ENCODE results near the gene MAT2A. TPM values are rescaled to one million over a fixed set of nuclear protein-coding genes. Genes with fewer than 3 reads are reported as not detected.
A peak's percentile ranks its signal among the peaks of the same experiment; 100 is the strongest.

MAT2A gene
- total RNA-seq, 1 donor = 161 TPM

DNA sequence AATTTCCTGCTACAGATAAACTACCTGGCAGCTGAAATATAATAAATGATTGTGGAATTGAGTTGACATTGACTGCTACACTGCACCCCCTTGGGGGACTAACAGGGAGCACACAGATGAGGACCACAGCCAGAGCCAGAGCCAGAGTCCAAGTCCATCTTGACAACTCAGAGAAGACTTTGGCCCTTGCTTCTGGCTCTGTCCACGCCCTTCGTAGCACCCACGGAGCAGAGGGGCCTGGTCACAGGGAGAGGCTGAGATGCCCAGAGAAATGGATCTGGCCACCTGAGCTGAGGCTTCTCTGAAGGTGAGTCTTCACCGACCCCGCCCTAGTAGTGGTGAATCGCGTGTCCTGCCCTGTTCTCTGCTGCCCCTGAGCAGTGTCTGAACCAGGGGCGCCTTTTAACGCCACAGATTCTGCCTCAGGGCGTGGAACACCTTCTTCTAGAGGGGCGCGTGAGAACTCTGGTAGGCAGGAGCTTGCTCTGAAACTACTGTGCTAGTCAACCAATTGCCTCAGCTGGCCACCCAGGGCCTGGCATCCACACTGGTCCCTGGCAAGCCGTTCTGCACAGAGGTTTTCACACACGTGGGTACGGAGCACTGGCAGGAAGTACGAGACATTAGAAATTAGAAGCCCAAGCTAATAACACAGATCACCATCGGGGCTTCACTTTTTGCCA, 35.7 kb upstream of the MAT2A start:
- DNase-seq (ENCODE audit: low read depth) = no peak
- no peak overlapping the region for H3K4me3 ChIP-seq (ENCODE audit: low read depth, low read length)
- TF ChIP-seq, protein P1, sequence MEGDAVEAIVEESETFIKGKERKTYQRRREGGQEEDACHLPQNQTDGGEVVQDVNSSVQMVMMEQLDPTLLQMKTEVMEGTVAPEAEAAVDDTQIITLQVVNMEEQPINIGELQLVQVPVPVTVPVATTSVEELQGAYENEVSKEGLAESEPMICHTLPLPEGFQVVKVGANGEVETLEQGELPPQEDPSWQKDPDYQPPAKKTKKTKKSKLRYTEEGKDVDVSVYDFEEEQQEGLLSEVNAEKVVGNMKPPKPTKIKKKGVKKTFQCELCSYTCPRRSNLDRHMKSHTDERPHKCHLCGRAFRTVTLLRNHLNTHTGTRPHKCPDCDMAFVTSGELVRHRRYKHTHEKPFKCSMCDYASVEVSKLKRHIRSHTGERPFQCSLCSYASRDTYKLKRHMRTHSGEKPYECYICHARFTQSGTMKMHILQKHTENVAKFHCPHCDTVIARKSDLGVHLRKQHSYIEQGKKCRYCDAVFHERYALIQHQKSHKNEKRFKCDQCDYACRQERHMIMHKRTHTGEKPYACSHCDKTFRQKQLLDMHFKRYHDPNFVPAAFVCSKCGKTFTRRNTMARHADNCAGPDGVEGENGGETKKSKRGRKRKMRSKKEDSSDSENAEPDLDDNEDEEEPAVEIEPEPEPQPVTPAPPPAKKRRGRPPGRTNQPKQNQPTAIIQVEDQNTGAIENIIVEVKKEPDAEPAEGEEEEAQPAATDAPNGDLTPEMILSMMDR (IDR thresholded peaks at IDR 0.05; ENCODE audit: insufficient read depth, low read length) = no peak

DNA sequence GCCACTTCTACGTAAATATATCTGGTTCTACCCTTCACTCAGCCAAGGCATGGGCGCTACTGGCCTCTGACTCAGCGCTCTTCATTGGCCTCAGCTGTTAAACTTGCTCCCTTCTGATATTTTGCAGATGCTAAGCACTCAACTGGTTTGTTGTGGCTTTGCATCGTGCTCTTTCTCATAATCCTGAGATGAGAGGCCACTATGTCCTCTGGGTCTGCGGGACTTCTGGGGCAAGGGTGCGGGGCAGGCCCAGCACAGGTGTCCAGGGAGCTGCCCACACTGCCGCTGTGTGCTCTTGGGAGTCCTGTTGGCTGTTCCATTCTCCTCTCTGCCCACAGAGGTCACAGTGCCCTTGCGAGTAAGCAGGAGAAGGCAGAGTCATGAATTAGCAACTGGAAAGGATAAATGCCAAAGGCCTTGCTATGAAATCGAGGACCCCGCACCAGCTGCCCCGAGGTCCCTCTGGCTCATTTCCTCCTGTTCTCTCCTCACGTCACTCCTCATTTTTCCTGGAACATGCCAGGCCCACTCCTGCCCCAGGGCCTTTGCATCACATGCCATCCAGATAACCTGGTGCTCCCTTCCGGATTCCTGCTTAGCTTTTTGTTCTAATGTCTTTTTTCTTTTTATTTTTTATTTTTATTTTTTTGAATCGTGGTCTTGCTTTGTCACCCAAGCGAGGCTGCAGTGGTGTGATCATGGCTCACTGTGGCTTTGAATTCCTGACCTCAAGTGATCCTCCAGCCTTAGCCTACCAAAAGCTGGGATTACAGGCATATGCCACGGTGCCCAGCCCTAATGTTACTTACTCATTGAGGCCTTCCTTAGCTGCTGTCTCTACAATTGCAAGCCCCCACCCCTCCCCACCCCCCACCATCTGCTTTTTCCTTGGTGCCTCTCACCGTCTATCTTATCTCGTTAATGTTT, 34.9 kb upstream of the MAT2A start:
- H3K4me3 ChIP-seq (ENCODE audit: low read depth, low read length) = no peak overlapping the region
- peak; percentile 69 for DNase-seq (ENCODE audit: low read depth)
- TF ChIP-seq, protein P1 (IDR thresholded peaks at IDR 0.05; ENCODE audit: insufficient read depth, low read length) = no peak

DNA sequence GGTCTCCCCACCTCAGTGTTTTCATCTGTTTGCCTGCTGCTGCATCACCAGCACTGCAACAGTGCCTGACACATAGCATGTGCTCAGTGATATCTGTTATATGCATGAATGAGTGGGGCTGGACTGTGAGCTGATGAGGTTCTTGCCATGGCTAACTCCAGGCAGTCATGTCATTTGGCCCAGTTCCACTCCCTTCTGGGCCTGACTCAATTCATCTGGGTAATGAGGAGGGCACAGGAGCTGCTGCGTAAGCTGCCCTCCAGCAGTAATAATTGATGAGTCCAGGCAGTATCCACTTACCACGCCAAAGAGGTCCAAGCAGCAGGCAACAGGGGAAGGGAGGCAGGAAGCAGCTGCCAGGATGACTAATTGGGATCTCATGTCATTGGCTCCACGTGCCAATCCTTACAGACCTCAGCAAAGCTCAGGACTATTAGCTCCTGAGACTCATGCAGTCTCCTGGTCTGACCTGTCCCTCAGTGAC, 34.1 kb upstream of the MAT2A start:
- H3K4me3 ChIP-seq (ENCODE audit: low read depth, low read length) = no peak overlapping the region
- DNase-seq (ENCODE audit: low read depth) = peak; percentile 91
- TF ChIP-seq, protein P1 (IDR thresholded peaks at IDR 0.05; ENCODE audit: insufficient read depth, low read length) = no peak

DNA sequence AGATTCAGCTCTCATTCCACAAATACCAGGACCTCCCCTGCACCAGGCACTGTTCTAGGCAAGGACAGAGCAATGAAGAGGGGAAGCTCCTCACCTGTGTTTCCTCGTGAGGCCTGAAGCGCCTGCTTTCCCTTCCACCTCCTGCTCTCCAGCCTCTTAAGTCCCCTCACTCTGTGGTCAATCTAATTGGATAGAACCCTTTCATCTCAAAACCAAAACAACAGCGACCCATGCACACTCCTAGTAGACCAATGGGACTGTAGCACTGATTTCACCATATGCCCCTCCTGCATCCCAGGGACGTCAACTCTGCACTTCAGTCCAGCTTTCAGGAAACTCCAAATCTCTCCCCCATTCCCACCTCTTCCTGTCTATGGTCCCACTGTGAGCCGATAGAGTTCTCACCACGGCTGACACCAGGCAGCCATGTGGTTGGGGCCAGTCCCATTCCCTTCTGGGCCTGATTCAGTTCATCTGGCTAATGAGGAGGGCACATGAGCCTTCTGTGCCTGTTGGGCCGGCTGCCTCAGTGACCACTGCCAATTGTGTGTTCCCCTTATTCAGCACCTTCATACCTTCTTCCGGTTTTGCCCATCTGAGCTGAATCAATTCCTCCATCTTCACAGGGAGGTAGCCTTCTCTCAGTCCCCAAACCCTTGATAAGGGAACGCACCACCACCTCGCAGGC, 33.3 kb upstream of the MAT2A start:
- no peak overlapping the region for H3K4me3 ChIP-seq (ENCODE audit: low read depth, low read length)
- no peak for DNase-seq (ENCODE audit: low read depth)
- TF ChIP-seq, protein P1 (IDR thresholded peaks at IDR 0.05; ENCODE audit: insufficient read depth, low read length) = no peak

DNA sequence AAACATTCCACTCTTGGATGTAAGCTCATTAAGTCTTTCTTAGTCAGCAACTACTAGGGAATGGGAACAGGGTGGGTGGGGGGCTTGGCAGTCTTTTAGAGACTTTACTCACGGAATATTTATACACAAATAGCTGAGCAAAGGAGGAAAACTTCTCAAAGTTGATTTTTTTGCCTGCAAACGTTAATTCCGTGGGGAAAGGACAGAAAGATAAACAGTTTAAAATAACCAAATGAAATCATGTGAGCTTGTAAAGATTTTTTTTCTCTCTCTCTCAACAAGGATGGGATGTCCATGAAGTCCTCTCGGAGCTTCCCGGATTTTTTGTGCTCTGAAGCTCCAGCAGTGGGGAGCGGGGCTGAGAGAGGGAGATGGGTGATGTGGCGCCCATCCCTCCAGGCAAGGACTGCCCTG, 32.2 kb upstream of the MAT2A start:
- TF ChIP-seq, protein P1 (IDR thresholded peaks at IDR 0.05; ENCODE audit: insufficient read depth, low read length) = no peak
- peak; percentile 60 for DNase-seq (ENCODE audit: low read depth)
- H3K4me3 ChIP-seq (ENCODE audit: low read depth, low read length) = no peak overlapping the region

DNA sequence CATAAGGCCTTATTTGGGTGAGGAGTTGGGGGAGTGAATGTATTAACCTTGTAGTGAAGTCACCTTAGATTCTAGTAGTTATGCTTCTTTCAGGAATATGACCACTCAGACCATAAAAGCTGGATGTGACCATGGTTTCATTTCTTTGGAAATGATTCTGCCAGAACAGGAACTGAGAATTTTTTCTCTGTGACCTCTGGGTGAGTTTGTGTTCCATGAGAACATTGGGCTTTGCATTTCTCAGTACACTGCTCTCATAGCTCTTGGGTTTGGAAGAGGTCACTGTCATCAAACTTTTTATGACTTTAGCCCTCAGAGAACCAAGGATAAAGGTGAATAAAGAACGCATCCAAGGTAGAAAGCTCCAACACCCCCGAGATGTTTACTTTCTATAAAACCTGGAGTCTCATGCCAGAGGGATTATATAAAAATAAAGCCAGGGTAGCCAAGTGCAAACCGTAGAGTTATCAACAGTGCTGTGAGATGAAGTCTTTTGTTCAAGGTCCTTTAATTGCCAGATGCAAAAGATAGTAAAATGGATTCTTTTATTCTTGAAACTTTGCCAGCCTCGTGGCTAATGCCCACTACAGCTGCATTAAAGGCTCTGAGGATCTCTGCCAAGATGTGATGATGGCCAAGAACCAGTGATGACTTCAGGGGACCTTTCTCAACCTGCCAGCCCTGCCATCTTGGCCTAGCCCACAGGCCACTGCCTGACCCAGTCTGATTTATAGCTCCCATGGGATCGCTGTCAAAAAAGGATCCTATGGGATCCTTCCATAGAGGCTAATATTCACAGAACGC, 27.8 kb upstream of the MAT2A start:
- DNase-seq (ENCODE audit: low read depth) = no peak
- no peak overlapping the region for H3K4me3 ChIP-seq (ENCODE audit: low read depth, low read length)
- TF ChIP-seq, protein P1 (IDR thresholded peaks at IDR 0.05; ENCODE audit: insufficient read depth, low read length) = no peak
